MM.1S (cell line): Measurements from ENCODE around the gene PLAC1.

Experiments used
- DNase-seq: peaks from one replicate; pipeline ENCODE4 v3.0.0-alpha.2; 2015
- H2AFZ ChIP-seq: fragments of 300-600 bp; sonication (generic); 2 replicates; pipeline ENCODE4 v1.6.0; 2016; ENCODE audit warnings: antibody characterized with exemption, low read length
- H3F3A ChIP-seq: fragments of 300-600 bp; sonication (generic); 2 replicates; pipeline ENCODE4 v1.6.1; 2016; ENCODE audit warnings: mild to moderate bottlenecking, antibody characterized with exemption, low read length, moderate library complexity, mixed read lengths; ENCODE audit not compliant: insufficient read depth
- H3K27ac ChIP-seq: fragments of 300-600 bp; sonication (generic); 2 replicates; pipeline ENCODE4 v1.5.1; 2016; ENCODE audit warnings: mild to moderate bottlenecking, low read length
- H3K27me3 ChIP-seq: fragments of 300-600 bp; sonication (generic); replicated peaks from 2 replicates; pipeline ENCODE4 v1.6.0; 2016; ENCODE audit warnings: low read length; ENCODE audit not compliant: insufficient read depth
- H3K36me3 ChIP-seq: fragments of 300-600 bp; sonication (generic); replicated peaks from 2 replicates; pipeline ENCODE4 v1.6.1; 2016; ENCODE audit warnings: mild to moderate bottlenecking, low read length, mixed read lengths; ENCODE audit not compliant: insufficient read depth
- H3K4me1 ChIP-seq: fragments of 300-600 bp; sonication (generic); 2 replicates; pipeline ENCODE4 v1.6.1; 2016; ENCODE audit warnings: low read length, mixed read lengths
- H3K4me2 ChIP-seq: fragments of 300-600 bp; sonication (generic); 2 replicates; pipeline ENCODE4 v1.6.0; 2016; ENCODE audit warnings: low read depth, low read length
- H3K4me3 ChIP-seq: fragments of 300-600 bp; sonication (generic); 2 replicates; pipeline ENCODE4 v1.5.1; 2016; ENCODE audit warnings: low read length, mixed read lengths
- H3K79me2 ChIP-seq: fragments of 300-600 bp; sonication (generic); 2 replicates; pipeline ENCODE4 v1.6.1; 2016; ENCODE audit warnings: mixed run types, low read length, mixed read lengths
- H3K9ac ChIP-seq: fragments of 300-600 bp; sonication (generic); 2 replicates; pipeline ENCODE4 v1.6.1; 2016; ENCODE audit warnings: low read length, mixed read lengths
- H3K9me2 ChIP-seq: fragments of 300-600 bp; sonication (generic); replicated peaks from 2 replicates; pipeline ENCODE4 v1.6.1; 2016; ENCODE audit warnings: mild to moderate bottlenecking, low read length, mixed read lengths; ENCODE audit not compliant: insufficient read depth
- H3K9me3 ChIP-seq: fragments of 300-600 bp; sonication (generic); replicated peaks from 2 replicates; pipeline ENCODE4 v1.6.1; 2016; ENCODE audit warnings: mild to moderate bottlenecking, low read length, mixed read lengths; ENCODE audit not compliant: insufficient read depth
- H4K20me1 ChIP-seq: fragments of 300-600 bp; sonication (generic); 2 replicates; pipeline ENCODE4 v1.6.1; 2016; ENCODE audit warnings: mild to moderate bottlenecking, low read length, moderate library complexity, mixed read lengths; ENCODE audit not compliant: insufficient read depth
- EZH2 ChIP-seq: fragments of 300-600 bp; sonication (generic); optimal IDR thresholded peaks from 2 replicates; pipeline ENCODE3; 2017; ENCODE audit warnings: low read depth, mild to moderate bottlenecking, antibody characterized with exemption, low read length, mixed read lengths
- EZH2phosphoT487 ChIP-seq: fragments of 300-600 bp; sonication (generic); IDR thresholded peaks from 2 replicates; pipeline ENCODE4 v1.6.1; 2018; ENCODE audit warnings: antibody characterized with exemption, low read length
- TF ChIP-seq, protein P1 (sequence below): fragments of 300-600 bp; sonication (generic); IDR thresholded peaks from 2 replicates; pipeline ENCODE4 v1.5.1; 2016; ENCODE audit warnings: antibody characterized with exemption, low read length, mixed read lengths

Gene PLAC1

DNA sequence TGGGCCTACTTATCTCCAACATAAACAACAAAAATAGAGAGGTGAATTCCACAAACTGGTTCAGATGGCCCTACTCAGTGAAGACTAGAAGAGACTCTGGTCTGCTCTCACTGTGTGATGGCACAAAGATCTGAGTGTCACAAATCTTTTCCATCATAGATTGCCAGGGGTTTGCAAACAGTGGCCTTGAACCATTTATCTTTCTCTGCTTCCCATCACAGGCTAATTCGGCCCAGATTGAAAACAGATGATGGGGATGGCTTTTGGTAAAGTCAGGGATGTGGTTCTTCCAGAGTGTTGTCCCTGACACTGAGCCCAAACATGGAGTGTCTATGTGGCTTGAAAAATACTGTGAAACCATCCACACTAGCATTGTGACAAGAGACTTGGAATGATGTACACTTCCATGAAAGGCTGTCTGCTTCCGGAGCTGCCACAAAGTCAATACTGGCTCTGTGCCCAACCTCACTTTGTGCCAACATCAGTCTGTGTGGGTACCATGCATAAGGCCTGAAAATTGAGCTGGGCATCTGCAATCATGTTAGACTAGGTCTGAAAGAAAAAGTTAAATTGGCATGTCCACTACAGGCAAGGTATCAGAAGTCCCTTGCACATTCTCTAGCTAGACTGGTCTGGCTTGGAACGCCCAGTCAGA lies 25.2 kb upstream of the PLAC1 start:
- TF ChIP-seq EZH2 (no peak), EZH2phosphoT487 (no peak)
- TF ChIP-seq, protein P1, sequence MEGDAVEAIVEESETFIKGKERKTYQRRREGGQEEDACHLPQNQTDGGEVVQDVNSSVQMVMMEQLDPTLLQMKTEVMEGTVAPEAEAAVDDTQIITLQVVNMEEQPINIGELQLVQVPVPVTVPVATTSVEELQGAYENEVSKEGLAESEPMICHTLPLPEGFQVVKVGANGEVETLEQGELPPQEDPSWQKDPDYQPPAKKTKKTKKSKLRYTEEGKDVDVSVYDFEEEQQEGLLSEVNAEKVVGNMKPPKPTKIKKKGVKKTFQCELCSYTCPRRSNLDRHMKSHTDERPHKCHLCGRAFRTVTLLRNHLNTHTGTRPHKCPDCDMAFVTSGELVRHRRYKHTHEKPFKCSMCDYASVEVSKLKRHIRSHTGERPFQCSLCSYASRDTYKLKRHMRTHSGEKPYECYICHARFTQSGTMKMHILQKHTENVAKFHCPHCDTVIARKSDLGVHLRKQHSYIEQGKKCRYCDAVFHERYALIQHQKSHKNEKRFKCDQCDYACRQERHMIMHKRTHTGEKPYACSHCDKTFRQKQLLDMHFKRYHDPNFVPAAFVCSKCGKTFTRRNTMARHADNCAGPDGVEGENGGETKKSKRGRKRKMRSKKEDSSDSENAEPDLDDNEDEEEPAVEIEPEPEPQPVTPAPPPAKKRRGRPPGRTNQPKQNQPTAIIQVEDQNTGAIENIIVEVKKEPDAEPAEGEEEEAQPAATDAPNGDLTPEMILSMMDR = no peak
- Histone ChIP-seq H3F3A (no peaks in the 10 kb centered on the region), H3K4me3 (no peak overlapping the region), H3K27me3 (no peaks in the 10 kb centered on the region), H3K27ac (no peak overlapping the region), H3K9ac (no peak overlapping the region), H3K36me3 (no peaks in the 10 kb centered on the region), H3K9me2 (no peaks in the 10 kb centered on the region), H3K4me1 (no peaks in the 10 kb centered on the region), H2AFZ (no peak overlapping the region), H3K4me2 (no peak overlapping the region), H4K20me1 (no peaks in the 10 kb centered on the region), H3K79me2 (no peaks in the 10 kb centered on the region), H3K9me3 (no peaks in the 10 kb centered on the region)
- DNase-seq = no peak

DNA sequence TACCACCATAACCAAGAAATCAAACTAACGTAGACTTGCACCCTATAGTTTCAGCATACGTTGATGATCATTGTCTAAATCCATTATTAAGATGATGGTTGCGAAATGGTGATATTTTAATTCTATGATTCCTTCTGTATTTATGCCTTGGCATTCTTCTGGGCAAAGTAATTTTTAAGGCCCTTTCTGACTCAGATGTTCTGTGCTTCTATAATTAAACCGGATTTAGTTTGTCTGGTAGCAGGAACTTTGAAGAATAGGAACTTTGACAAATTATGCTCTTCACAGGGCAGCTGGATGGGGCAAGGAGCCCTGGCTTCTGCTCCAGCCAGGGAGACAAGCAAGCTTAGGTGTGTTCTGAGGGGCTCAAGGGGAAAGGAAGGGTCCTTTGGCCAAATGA lies 23.8 kb upstream of the PLAC1 start:
- no peak overlapping the region for H3K27ac ChIP-seq
- no peaks in the 10 kb centered on the region for H3F3A ChIP-seq
- no peak for DNase-seq
- H3K79me2 ChIP-seq = no peaks in the 10 kb centered on the region
- no peak overlapping the region for H3K4me2 ChIP-seq
- TF ChIP-seq, protein P1 = no peak
- TF ChIP-seq EZH2phosphoT487 (no peak), EZH2 (no peak)
- H3K4me3 ChIP-seq = no peak overlapping the region
- H3K9me3 ChIP-seq = no peaks in the 10 kb centered on the region
- no peaks in the 10 kb centered on the region for H4K20me1 ChIP-seq
- H3K27me3 ChIP-seq = no peaks in the 10 kb centered on the region
- no peaks in the 10 kb centered on the region for H3K4me1 ChIP-seq
- no peaks in the 10 kb centered on the region for H3K36me3 ChIP-seq
- no peak overlapping the region for H3K9ac ChIP-seq
- H2AFZ ChIP-seq = no peak overlapping the region
- H3K9me2 ChIP-seq = no peaks in the 10 kb centered on the region

DNA sequence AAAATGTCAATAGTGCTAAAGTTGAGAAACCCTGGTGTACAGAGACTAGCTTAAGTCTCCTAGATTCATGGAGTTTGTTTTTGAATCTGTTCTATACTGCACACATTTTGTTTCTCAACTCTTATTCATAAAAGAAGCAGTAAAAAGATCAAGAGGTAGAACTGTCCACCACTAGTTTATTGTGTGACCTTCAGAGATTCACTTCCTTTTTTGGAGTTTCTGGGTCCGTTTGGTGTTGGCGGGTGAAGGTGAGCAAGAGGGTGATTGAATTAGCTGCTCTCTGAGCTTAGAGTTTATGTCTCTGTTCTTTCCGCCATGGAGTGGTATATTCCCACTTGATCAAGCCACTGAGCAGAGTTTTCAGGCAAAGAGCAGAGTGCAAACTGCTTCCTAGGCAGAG lies 21.4 kb upstream of the PLAC1 start:
- Histone ChIP-seq H3K9me2 (no peaks in the 10 kb centered on the region), H3K9me3 (no peaks in the 10 kb centered on the region; the same call in 1 of the 2 replicates), H3F3A (no peaks in the 10 kb centered on the region), H3K9ac (no peak overlapping the region), H3K27ac (no peak overlapping the region), H3K4me1 (no peaks in the 10 kb centered on the region), H2AFZ (no peak overlapping the region), H3K79me2 (no peaks in the 10 kb centered on the region), H3K4me3 (no peak overlapping the region), H3K27me3 (no peaks in the 10 kb centered on the region), H3K4me2 (no peak overlapping the region), H3K36me3 (no peaks in the 10 kb centered on the region), H4K20me1 (no peaks in the 10 kb centered on the region)
- TF ChIP-seq, protein P1 = no peak
- no peak for TF ChIP-seq EZH2phosphoT487
- no peak for TF ChIP-seq EZH2
- no peak for DNase-seq
